Measurements from ENCODE around the gene FARP1.

Gene FARP1

GRCh38 chr13:98320561-98321105 is 177.7 kb downstream of the FARP1 start:
- Histone ChIP-seq H3K27me3 (ENCODE audit: control insufficient read depth, low read length) (no peaks in the 10 kb centered on the region), H3K4me1 (ENCODE audit: control insufficient read depth, low read length) (no peaks in the 10 kb centered on the region), H3K4me2 (ENCODE audit: low read length) (no peak overlapping the region), H4K20me1 (ENCODE audit: control insufficient read depth, insufficient read depth, low read depth, low read length) (no peaks in the 10 kb centered on the region), H3K9me2 (replicated peaks; ENCODE audit: control insufficient read depth, low read length) (no peaks in the 10 kb centered on the region), H3F3A (ENCODE audit: control insufficient read depth, insufficient read depth) (no peaks in the 10 kb centered on the region), H3K27ac (ENCODE audit: low read depth, low read length) (no peak overlapping the region), H3K79me2 (ENCODE audit: control insufficient read depth, low read length) (no peaks in the 10 kb centered on the region), H3K36me3 (ENCODE audit: control insufficient read depth, low read length) (no peaks in the 10 kb centered on the region), H3K9me3 (ENCODE audit: control insufficient read depth, insufficient read depth, low read length) (no peaks in the 10 kb centered on the region), H3K4me3 (ENCODE audit: low read length) (no peak overlapping the region)
- TF ChIP-seq CTCF (IDR thresholded peaks at IDR 0.05; ENCODE audit: low read depth, low read length, poor library complexity, severe bottlenecking), result no peak
- no peak for TF ChIP-seq EZH2phosphoT487 (IDR thresholded peaks at IDR 0.05; ENCODE audit: borderline replicate concordance, low read length)

- Histone ChIP-seq H3K27me3 (ENCODE audit: control insufficient read depth, low read length) (no peaks in the 10 kb centered on the region), H3K4me2 (ENCODE audit: low read length) (no peak overlapping the region), H3K4me3 (ENCODE audit: low read length) (no peak overlapping the region), H3K36me3 (ENCODE audit: control insufficient read depth, low read length) (no peaks in the 10 kb centered on the region), H4K20me1 (ENCODE audit: control insufficient read depth, insufficient read depth, low read depth, low read length) (no peaks in the 10 kb centered on the region), H3F3A (ENCODE audit: control insufficient read depth, insufficient read depth) (no peaks in the 10 kb centered on the region), H3K9me3 (ENCODE audit: control insufficient read depth, insufficient read depth, low read length) (no peaks in the 10 kb centered on the region), H3K9me2 (replicated peaks; ENCODE audit: control insufficient read depth, low read length) (no peaks in the 10 kb centered on the region), H3K27ac (ENCODE audit: low read depth, low read length) (no peak overlapping the region), H3K4me1 (ENCODE audit: control insufficient read depth, low read length) (no peaks in the 10 kb centered on the region), H3K79me2 (ENCODE audit: control insufficient read depth, low read length) (no peaks in the 10 kb centered on the region)
- TF ChIP-seq CTCF (IDR thresholded peaks at IDR 0.05; ENCODE audit: low read depth, low read length, poor library complexity, severe bottlenecking) (no peak), EZH2phosphoT487 (IDR thresholded peaks at IDR 0.05; ENCODE audit: borderline replicate concordance, low read length) (no peak)
These were observed 178.5 kb downstream of the FARP1 start for GRCh38 chr13:98321395-98321794.

- Histone ChIP-seq H3F3A (ENCODE audit: control insufficient read depth, insufficient read depth) (no peaks in the 10 kb centered on the region), H3K79me2 (ENCODE audit: control insufficient read depth, low read length) (no peaks in the 10 kb centered on the region)
- TF ChIP-seq CTCF (IDR thresholded peaks at IDR 0.05; ENCODE audit: low read depth, low read length, poor library complexity, severe bottlenecking) (no peak), EZH2phosphoT487 (IDR thresholded peaks at IDR 0.05; ENCODE audit: borderline replicate concordance, low read length) (no peak)
These were observed 179.3 kb downstream of the FARP1 start for GRCh38 chr13:98322091-98322718.

More at GRCh38 chr13:98322091-98322718, 179.3 kb downstream of the FARP1 start:
- no peaks in the 10 kb centered on the region for H3K27me3 ChIP-seq (ENCODE audit: control insufficient read depth, low read length)
- H4K20me1 ChIP-seq (ENCODE audit: control insufficient read depth, insufficient read depth, low read depth, low read length), result no peaks in the 10 kb centered on the region
- no peaks in the 10 kb centered on the region for H3K9me2 ChIP-seq (replicated peaks; ENCODE audit: control insufficient read depth, low read length)
- no peaks in the 10 kb centered on the region for H3K36me3 ChIP-seq (ENCODE audit: control insufficient read depth, low read length)
- no peaks in the 10 kb centered on the region for H3K9me3 ChIP-seq (ENCODE audit: control insufficient read depth, insufficient read depth, low read length)
- H3K27ac ChIP-seq (ENCODE audit: low read depth, low read length), result no peak overlapping the region
- no peaks in the 10 kb centered on the region for H3K4me1 ChIP-seq (ENCODE audit: control insufficient read depth, low read length)
- no peak overlapping the region for H3K4me2 ChIP-seq (ENCODE audit: low read length)
- H3K4me3 ChIP-seq (ENCODE audit: low read length), result no peak overlapping the region

Data from DOHH2 (cell line).